Keratinocyte (primary cell): ENCODE results near the gene MRPS11. TPM values are rescaled to one million over a fixed set of nuclear protein-coding genes. Genes with fewer than 3 reads are reported as not detected.

Experiments
- DNase-seq: peaks from one replicate; pipeline ENCODE4 v3.0.0-alpha.2; 2011; ENCODE audit warnings: low read depth, missing footprints, low spot score
- FAIRE-seq: peaks from 2 replicates; lab custom pipeline; 2011; peaks lifted over from hg19 to GRCh38; lab: Jason Lieb, UNC
- H2AFZ ChIP-seq: 2 replicates; pipeline ENCODE4 v1.6.0; 2012; ENCODE audit warnings: low read length, control low read depth, inconsistent platforms; ENCODE audit not compliant: control insufficient read depth
- H3K27ac ChIP-seq: 2 replicates; pipeline ENCODE4 v1.5.1; 2011; ENCODE audit warnings: low read length; ENCODE audit not compliant: control insufficient read depth, insufficient read depth
- H3K27me3 ChIP-seq: 3 replicates; pipeline ENCODE4 v1.6.0; 2011; ENCODE audit warnings: low read length; ENCODE audit not compliant: control insufficient read depth, insufficient read depth; ENCODE audit errors: extremely low read depth
- H3K36me3 ChIP-seq, 2 experiments: 2 replicates in 1 of 2; 3 replicates in 1 of 2; pipeline ENCODE4 v1.5.1; 2011; ENCODE audit warnings: low read length in 2 of 2, mild to moderate bottlenecking in 1 of 2; ENCODE audit not compliant: control insufficient read depth in 2 of 2, insufficient read depth in 2 of 2; ENCODE audit errors: extremely low read depth in 1 of 2
- H3K4me1 ChIP-seq: 3 replicates; pipeline ENCODE4 v1.5.1; 2011; ENCODE audit warnings: low read length; ENCODE audit not compliant: control insufficient read depth, insufficient read depth; ENCODE audit errors: extremely low read depth
- H3K4me2 ChIP-seq: 3 replicates; pipeline ENCODE4 v1.6.0; 2011; ENCODE audit warnings: low read depth, low read length; ENCODE audit not compliant: control insufficient read depth, insufficient read depth; ENCODE audit errors: extremely low read depth
- H3K4me3 ChIP-seq, 3 experiments: fragments of 200-600 bp in 1 of 3; sonication (generic) in 1 of 3; 2 replicates in 2 of 3; 3 replicates in 1 of 3; pipeline ENCODE4 v1.5.1; 2011 to 2016; ENCODE audit warnings: low read length in 3 of 3, mild to moderate bottlenecking in 3 of 3, control low read depth in 2 of 3, inconsistent platforms in 1 of 3, low read depth in 1 of 3, mixed read lengths in 1 of 3, mixed run types in 1 of 3, moderate library complexity in 1 of 3; ENCODE audit not compliant: control insufficient read depth in 2 of 3, insufficient read depth in 2 of 3; ENCODE audit errors: extremely low read depth in 1 of 3
- H3K79me2 ChIP-seq: 2 replicates; pipeline ENCODE4 v1.6.0; 2012; ENCODE audit warnings: low read length; ENCODE audit not compliant: control insufficient read depth, insufficient read depth
- H3K9ac ChIP-seq: 3 replicates; pipeline ENCODE4 v1.6.0; 2011; ENCODE audit warnings: low read length; ENCODE audit not compliant: control insufficient read depth, insufficient read depth; ENCODE audit errors: extremely low read depth
- H3K9me1 ChIP-seq: 3 replicates; pipeline ENCODE4 v1.6.0; 2011; ENCODE audit warnings: low read length; ENCODE audit not compliant: control insufficient read depth, insufficient read depth; ENCODE audit errors: extremely low read depth
- H3K9me3 ChIP-seq: 2 replicates; pipeline ENCODE4 v1.5.1; 2012; ENCODE audit warnings: low read depth, low read length; ENCODE audit not compliant: control insufficient read depth
- H4K20me1 ChIP-seq: 3 replicates; pipeline ENCODE4 v1.6.0; 2011; ENCODE audit warnings: low read length; ENCODE audit not compliant: control insufficient read depth, insufficient read depth; ENCODE audit errors: extremely low read depth
- EZH2 ChIP-seq: IDR thresholded peaks from one replicate; pipeline ENCODE4 v1.6.1; 2012; ENCODE audit warnings: inconsistent platforms, mild to moderate bottlenecking, low read length, moderate library complexity
- dilution Hi-C: fragments of 300-500 bp; cut with MboI; formaldehyde crosslinking; loops from one replicate; pipeline ENCODE4 v1.7.0; 2020; ENCODE audit warnings: low sequenced_read_pairs; ENCODE audit not compliant: extremely low pct_ligation_motif_present
- polyA plus RNA-seq, 5 experiments: library from polyadenylated mRNA; depleted of rRNA in 3 of 5; stranded (reverse) in 3 of 5; stranded (forward) in 1 of 5; unstranded in 1 of 5; fragments of >200 nt; gene quantifications; 1 replicate in 1 of 5; 2 replicates in 3 of 5; 3 replicates in 1 of 5; pipeline versions ENCODE4 v1.2.1 to v1.2.3, GENCODE V29; 2011 to 2012; ENCODE audit warnings: missing spikeins in 2 of 5, low read depth in 1 of 5, low replicate concordance in 1 of 5
- TF ChIP-seq, protein P1 (sequence below), 3 experiments: IDR thresholded peaks in 1 of 3; conservative IDR thresholded peaks in 1 of 3; optimal IDR thresholded peaks in 1 of 3; 2 replicates in 2 of 3; 3 replicates in 1 of 3; pipeline versions ENCODE3 to v1.5.1; 2011; ENCODE audit warnings: low read length in 3 of 3, mild to moderate bottlenecking in 3 of 3, moderate library complexity in 2 of 3, control low read depth in 1 of 3, inconsistent platforms in 1 of 3; ENCODE audit not compliant: insufficient read depth in 2 of 3; ENCODE audit errors: extremely low read depth in 1 of 3

The MRPS11 gene
- polyA plus RNA-seq, 1 donor (not counting 4 experiments of a cell fraction or from before 2014, with no cell fraction given) = 60.9 TPM

DNA sequence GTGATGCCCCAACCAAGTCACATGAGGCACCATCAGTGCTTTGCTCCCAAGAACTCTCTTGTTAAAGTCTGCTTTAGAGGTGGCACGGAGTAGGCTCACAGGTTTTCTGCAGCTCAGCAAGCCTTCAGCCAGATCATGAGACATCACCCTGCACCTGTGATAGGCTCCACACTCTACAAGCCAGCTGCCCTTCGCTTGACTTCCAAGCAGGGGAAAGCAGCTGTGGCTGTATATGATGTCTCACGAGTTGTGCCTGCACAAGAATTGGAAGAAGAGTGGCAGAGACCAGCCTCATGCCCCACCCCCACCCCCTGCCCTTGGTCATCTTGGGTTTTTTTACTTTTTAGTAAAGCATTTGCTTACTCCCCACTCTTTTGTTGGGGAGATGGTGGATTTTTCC is 22.5 kb downstream of the MRPS11 start:
- Histone ChIP-seq H3K4me3 (no peak overlapping the region), H3K9ac (no peak overlapping the region), H3K9me3 (no peaks in the 10 kb centered on the region), H3K27me3 (no peaks in the 10 kb centered on the region), H3K36me3 (no peaks in the 10 kb centered on the region), H3K4me2 (no peak overlapping the region), H3K4me1 (no peaks in the 10 kb centered on the region), H4K20me1 (no peaks in the 10 kb centered on the region), H3K79me2 (no peaks in the 10 kb centered on the region), H2AFZ (no peak overlapping the region), H3K27ac (no peak overlapping the region), H3K9me1 (no peaks in the 10 kb centered on the region)
- dilution Hi-C loops = no loop called here
- FAIRE-seq (no peak), DNase-seq (no peak)
- TF ChIP-seq, protein P1, sequence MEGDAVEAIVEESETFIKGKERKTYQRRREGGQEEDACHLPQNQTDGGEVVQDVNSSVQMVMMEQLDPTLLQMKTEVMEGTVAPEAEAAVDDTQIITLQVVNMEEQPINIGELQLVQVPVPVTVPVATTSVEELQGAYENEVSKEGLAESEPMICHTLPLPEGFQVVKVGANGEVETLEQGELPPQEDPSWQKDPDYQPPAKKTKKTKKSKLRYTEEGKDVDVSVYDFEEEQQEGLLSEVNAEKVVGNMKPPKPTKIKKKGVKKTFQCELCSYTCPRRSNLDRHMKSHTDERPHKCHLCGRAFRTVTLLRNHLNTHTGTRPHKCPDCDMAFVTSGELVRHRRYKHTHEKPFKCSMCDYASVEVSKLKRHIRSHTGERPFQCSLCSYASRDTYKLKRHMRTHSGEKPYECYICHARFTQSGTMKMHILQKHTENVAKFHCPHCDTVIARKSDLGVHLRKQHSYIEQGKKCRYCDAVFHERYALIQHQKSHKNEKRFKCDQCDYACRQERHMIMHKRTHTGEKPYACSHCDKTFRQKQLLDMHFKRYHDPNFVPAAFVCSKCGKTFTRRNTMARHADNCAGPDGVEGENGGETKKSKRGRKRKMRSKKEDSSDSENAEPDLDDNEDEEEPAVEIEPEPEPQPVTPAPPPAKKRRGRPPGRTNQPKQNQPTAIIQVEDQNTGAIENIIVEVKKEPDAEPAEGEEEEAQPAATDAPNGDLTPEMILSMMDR (optimal IDR thresholded peaks at IDR 0.05 in 1 of 3, IDR thresholded peaks at IDR 0.05 in 1 of 3, conservative IDR thresholded peaks at IDR 0.05 in 1 of 3; ENCODE audit: extremely low read depth in 1 of 3, insufficient read depth in 2 of 3, low read length in 3 of 3) = no peak
- no peak for TF ChIP-seq EZH2

DNA sequence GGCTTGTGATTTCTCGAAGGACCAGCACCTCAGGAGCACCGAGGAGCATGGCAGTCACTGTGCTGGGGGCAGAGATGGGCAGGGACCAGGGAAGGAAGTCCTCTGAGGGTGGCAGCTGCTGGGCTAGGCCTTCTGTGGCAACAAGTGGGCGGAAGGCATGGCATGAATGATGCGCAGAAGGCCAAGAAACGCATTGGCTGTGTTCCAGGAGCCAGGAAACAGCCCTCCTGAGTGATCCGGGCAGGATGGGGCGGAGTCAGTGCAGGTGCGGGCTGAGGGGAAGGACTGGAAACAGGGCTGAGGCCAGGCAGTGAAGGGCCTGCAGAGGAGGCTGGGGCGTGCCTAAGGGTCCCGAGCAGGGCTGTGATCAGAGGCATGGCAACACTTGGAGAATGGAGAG is 23.6 kb downstream of the MRPS11 start:
- dilution Hi-C loops = no loop called here
- TF ChIP-seq EZH2 = no peak
- TF ChIP-seq, protein P1 (optimal IDR thresholded peaks at IDR 0.05 in 1 of 3, IDR thresholded peaks at IDR 0.05 in 1 of 3, conservative IDR thresholded peaks at IDR 0.05 in 1 of 3; ENCODE audit: extremely low read depth in 1 of 3, insufficient read depth in 2 of 3, low read length in 3 of 3) = no peak
- H3K9me3 ChIP-seq = no peaks in the 10 kb centered on the region
- no peak for DNase-seq
- H3K27ac ChIP-seq = no peak overlapping the region
- no peak overlapping the region for H3K4me2 ChIP-seq
- H3K79me2 ChIP-seq = no peaks in the 10 kb centered on the region
- no peaks in the 10 kb centered on the region for H3K9me1 ChIP-seq
- H4K20me1 ChIP-seq = no peaks in the 10 kb centered on the region
- no peaks in the 10 kb centered on the region for H3K36me3 ChIP-seq
- H3K9ac ChIP-seq = no peak overlapping the region
- H2AFZ ChIP-seq = no peak overlapping the region
- no peak overlapping the region for H3K4me3 ChIP-seq
- no peak for FAIRE-seq
- no peaks in the 10 kb centered on the region for H3K4me1 ChIP-seq
- H3K27me3 ChIP-seq = no peaks in the 10 kb centered on the region
